Gastroesophageal sphincter (tissue), 3 donors: ENCODE measurements around the gene COX19.

Experiments used
- EP300 ChIP-seq: sonication (generic); formaldehyde crosslinking; IDR thresholded peaks from one replicate; pipeline ENCODE4 v1.6.1; 2017; ENCODE audit warnings: antibody characterized with exemption, mild to moderate bottlenecking
- POLR2AphosphoS5 ChIP-seq: sonication (generic); formaldehyde crosslinking; IDR thresholded peaks from one replicate; pipeline ENCODE4 v1.6.1; 2017; ENCODE audit warnings: antibody characterized with exemption
- TF ChIP-seq, protein P1 (sequence below), 4 experiments: fragments of 200-600 bp in 2 of 4; fragments of 450-650 bp in 2 of 4; sonication (generic) in 1 of 4; IDR thresholded peaks; one replicate each; pipeline ENCODE4 v1.5.1; 2017 to 2019; ENCODE audit warnings: antibody characterized with exemption in 4 of 4, mild to moderate bottlenecking in 2 of 4, moderate library complexity in 2 of 4

DNA sequence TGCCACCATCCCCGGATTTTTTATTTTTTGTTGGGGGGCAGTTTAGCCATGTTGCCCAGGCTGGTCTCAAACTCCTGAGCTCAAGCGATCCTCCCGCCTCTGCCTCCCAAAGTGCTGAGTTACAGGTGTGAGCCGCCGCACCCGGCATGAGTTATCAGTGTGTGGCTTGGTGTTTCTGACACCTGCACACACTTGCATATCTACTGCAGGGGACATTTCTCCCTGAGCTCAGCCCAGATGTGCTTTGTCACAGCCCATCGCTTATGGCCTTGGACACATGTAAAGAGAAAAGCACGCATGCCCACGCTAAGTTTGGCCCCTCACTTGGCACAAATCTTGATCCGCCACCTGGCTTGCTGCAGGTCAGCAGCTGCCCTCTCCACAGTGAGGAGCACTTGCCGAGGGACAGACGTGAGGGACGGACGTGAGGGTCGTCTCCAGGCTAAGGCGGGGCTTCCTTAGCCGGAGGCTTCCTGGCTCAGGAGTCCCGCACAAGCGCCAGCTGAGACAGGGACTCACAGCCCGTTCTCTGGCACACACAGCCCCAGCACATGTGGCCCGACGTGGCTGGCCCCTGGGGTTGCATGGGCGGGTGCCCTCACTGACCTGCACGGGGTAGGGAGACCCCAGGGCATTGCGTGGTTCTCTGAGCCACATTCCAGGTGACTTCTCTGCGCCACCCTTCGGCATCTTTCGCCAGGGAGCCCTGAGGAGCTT lies 19.4 kb upstream of the COX19 start:
- TF ChIP-seq, protein P1, sequence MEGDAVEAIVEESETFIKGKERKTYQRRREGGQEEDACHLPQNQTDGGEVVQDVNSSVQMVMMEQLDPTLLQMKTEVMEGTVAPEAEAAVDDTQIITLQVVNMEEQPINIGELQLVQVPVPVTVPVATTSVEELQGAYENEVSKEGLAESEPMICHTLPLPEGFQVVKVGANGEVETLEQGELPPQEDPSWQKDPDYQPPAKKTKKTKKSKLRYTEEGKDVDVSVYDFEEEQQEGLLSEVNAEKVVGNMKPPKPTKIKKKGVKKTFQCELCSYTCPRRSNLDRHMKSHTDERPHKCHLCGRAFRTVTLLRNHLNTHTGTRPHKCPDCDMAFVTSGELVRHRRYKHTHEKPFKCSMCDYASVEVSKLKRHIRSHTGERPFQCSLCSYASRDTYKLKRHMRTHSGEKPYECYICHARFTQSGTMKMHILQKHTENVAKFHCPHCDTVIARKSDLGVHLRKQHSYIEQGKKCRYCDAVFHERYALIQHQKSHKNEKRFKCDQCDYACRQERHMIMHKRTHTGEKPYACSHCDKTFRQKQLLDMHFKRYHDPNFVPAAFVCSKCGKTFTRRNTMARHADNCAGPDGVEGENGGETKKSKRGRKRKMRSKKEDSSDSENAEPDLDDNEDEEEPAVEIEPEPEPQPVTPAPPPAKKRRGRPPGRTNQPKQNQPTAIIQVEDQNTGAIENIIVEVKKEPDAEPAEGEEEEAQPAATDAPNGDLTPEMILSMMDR (IDR thresholded peaks at IDR 0.05) = no peak
- TF ChIP-seq POLR2AphosphoS5 (no peak), EP300 (no peak)
